DMS53 (cell line): Measurements from ENCODE around the gene RNASEH2A.

ENCODE experiments used
- DNase-seq: peaks from one replicate; lab custom pipeline; 2025; lab: John Stamatoyannopoulos, UW

RNASEH2A gene

GRCh38 chr19:12806242-12807081 lies at the start of gene RNASEH2A:
RNASEH2A (plus strand) TSS chr19:12806584; CDS start chr19:12806674, 90 bp downstream.
- DNase-seq = peak; percentile 95

GRCh38 chr19:12757544-12758274 lies 48.7 kb upstream of the RNASEH2A start:
- DNase-seq = peak; percentile 87

DNA sequence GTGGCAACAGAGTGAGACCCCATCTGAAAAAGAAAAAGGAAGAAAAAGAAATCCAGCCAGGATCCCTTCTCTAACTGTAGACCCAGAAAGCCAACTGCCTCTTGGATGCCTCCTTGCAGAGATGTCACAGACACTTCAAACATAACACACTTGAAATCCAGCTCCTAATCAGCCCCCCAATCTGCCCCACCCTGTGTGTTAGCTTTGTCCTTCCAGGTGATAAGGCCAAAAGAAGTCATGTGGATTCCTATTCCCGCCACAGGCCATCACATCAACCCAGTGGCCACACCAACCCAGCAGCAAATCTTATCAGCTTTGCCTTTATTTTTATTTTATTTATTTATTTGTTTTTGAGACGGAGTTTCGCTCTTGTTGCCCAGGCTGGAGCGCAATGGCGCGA lies 46.7 kb upstream of the RNASEH2A start:
- no peak for DNase-seq

- no peak for DNase-seq
Observed at GRCh38 chr19:12763100-12763499, 43.3 kb upstream of the RNASEH2A start.

DNA sequence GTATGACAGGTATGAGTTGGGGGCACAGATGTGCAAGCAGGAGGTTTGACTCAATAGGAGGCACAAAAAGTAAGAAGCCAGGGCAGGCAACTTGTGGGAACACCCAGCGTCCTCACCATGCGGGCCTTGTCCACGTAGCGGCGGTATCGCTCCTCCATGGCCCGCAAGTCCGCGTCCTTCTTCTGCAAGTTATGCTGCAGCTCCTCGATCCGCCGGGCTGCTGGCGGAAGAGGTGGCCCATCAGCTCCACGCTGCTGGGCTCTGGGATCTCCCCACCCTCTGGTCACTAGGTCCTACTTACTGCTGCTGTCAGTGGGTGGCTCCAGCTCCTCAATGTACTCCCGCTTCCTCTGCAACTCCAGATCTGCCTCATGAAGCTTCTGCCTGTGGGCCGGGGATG lies 41.7 kb upstream of the RNASEH2A start:
- DNase-seq = no peak

GRCh38 chr19:12766051-12766521 lies 40.3 kb upstream of the RNASEH2A start:
- peak; percentile 92 for DNase-seq

GRCh38 chr19:12767150-12767549 lies 39.2 kb upstream of the RNASEH2A start:
- DNase-seq = no peak

DNA sequence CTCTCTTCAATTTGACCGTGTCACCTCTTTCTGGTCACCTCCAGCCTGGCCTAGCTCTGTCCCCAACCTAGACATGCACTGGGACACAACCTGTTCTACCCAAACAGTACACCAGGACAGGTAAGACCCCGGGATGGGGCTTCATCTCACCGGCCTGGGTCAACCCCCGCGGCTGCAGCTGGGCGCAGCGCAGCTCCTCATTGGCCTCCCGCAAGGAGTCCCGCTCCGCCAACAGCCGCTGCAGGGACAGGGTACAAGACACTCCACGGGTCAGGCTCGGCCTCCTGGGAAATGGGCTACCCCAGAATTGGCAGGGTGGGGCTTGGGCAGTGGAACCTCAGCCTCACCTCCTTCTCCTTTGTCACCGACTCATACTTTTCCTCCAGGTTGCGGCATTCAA lies 38.7 kb upstream of the RNASEH2A start:
- DNase-seq = no peak

- DNase-seq = peak; percentile 94
Observed at GRCh38 chr19:12769689-12770088, 36.7 kb upstream of the RNASEH2A start.

GRCh38 chr19:12770922-12771321 lies 35.5 kb upstream of the RNASEH2A start:
- no peak for DNase-seq

- no peak for DNase-seq
Observed at GRCh38 chr19:12772323-12772722, 34.1 kb upstream of the RNASEH2A start.

GRCh38 chr19:12773571-12773970 lies 32.8 kb upstream of the RNASEH2A start:
- peak; percentile 28 for DNase-seq

DNA sequence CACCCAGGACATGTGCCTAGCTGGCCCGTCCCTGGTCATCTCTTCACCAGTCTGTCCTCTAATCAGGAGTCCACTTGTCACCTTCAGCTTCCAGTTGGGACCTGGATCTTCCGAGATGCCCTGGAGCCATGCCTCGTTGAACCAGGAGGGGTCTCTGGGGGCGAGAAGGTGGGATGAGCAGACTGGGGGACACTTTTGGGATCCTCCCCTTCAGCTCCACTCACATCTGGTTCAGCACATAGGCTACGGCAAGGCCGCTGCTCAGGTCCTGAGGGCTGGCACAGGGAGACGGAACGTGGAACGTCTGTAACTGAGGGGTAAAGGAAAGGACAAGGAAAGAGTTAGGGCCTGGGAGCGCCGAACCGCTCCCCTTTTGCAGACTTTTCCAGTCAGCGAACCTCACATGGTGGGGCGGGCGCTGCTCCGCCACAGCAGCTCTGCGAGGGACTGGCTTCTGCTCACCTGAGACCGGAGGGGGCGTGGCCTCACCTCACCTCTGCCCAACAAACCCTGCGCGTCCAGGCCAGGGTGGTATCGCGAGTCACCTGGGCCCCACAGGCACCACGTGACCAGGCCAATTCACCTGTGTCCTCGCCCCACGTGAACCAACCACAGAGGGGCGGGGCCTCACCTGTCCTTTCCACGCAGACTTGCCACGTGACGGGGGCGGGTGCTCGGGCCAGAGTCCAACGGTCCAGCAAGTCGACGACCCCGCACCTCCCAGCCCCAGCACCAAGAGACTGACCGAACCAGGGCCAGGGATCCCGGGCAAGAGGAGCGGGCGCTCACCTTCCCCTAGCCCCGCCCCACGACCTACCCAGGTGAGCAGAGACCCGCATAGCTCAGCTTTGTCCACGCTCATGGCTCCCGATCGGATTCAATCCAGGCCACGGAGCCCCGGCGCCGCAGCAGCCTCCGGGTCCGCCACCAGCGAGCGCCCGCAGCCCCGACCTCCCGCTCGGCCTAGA lies 31.5 kb upstream of the RNASEH2A start, which contains the start of gene HOOK2:
Gene HOOK2, minus strand, starts transcription at position 965 of the 968 bp plus-strand sequence. Its CDS starts 103 bp downstream, at position 862.
- peak; percentile 99 for DNase-seq

- DNase-seq = peak; percentile 85
Observed at GRCh38 chr19:12777217-12778016, 29.0 kb upstream of the RNASEH2A start.

DNA sequence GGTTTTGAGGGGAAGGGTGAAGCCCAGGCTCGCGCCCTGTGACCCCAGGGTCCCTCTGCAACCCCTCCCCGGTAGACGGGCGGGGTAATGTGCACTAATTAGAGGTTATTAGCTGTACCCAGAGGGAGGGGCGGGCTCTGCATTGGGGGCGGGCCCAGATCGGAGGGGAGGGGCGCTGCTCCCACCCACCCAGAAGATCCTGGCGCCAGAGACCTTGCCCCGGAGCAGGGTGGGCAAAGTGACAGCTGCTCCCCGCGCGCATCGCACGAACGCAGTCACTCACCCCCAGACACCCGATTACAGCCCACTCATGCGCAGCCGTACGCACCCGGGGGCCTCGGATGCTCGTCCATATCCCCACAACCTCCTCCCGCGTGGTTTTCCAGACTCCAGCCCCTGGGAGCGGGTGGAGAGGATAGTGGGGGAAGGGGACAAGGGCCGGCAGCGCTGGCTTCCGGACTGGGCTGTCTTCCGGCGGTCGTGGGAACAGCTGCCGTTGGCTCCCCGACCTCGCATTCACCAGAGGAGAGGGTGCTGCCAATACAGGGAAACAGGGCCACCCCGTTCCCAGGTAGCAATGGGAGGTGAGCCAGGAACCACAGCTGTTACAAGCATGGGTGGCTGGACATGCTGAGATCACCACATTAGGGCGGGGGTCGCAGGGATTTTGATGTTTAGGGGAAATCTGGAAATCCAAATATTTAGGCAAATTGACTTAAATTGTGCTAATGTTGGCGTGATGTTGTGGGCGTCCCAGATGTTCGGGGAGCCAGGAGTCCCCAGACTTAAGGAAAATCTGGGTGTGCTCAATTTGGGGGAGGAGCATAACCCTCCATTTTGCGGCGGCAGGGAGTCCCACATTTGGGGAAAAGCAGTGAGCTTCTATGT lies 28.1 kb upstream of the RNASEH2A start:
- DNase-seq = peak; percentile 87

GRCh38 chr19:12778905-12779161 lies 27.6 kb upstream of the RNASEH2A start:
- DNase-seq = no peak

DNA sequence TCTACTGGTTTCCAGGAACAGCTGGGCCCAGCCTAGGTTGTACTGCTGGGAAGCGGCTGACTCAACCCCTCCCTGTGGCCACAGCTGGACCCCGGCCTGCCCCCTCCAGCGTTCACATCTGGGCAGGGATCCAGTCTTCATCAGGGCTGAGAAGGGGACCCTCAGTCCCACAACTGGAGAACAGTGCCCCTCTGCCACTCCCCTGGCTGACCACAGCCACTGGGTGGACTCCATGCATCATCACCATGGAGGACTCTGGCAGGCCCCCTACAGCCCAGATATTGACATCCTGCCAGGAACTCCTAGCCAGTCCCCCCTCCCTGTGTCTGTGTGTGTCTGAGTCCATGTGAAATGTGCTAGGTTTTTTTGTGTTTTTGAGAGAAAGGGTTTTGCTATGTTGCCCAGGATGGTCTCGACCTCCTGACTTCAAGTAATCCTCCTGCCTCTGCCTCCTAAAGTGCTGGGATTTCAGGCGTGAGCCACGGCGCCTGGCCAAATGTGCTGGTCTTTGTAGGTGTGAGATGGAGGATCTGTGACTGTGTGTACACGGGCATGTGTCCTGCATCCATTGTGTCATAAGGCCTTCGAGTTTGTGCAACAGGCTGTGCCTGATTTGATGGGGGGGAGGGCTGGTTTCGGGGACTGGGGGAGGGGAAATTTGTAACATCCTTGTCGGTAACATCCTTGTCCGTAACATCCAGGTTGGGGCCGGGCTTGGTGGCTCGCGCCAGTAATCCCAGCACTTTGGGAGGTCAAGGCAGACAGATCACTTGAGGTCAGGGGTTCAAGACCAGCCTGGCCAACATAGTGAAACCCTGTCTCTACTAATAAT lies 27.0 kb upstream of the RNASEH2A start:
- peak; percentile 22 for DNase-seq

- peak; percentile 85 for DNase-seq
Observed at GRCh38 chr19:12782174-12782423, 24.3 kb upstream of the RNASEH2A start.
